ENCODE data around the gene SMAD5.

Gene SMAD5

GRCh38 chr5:136155761-136156160, 23.1 kb downstream of the SMAD5 start:
- DNase-seq (ENCODE audit: low read depth), result no peak

- DNase-seq (ENCODE audit: low read depth), result no peak
These were observed 24.9 kb downstream of the SMAD5 start for GRCh38 chr5:136157514-136157913.

GRCh38 chr5:136159457-136159856, 26.8 kb downstream of the SMAD5 start:
- DNase-seq (ENCODE audit: low read depth), result no peak

GRCh38 chr5:136162008-136162407, 29.4 kb downstream of the SMAD5 start:
- DNase-seq (ENCODE audit: low read depth), result no peak

GRCh38 chr5:136164226-136164625, 31.6 kb downstream of the SMAD5 start:
- DNase-seq (ENCODE audit: low read depth), result no peak

- DNase-seq (ENCODE audit: low read depth), result no peak
These were observed 34.3 kb downstream of the SMAD5 start for GRCh38 chr5:136166909-136167308.

- no peak for DNase-seq (ENCODE audit: low read depth)
These were observed 36.6 kb downstream of the SMAD5 start for GRCh38 chr5:136169218-136169617.

GRCh38 chr5:136174021-136174659, 41.5 kb downstream of the SMAD5 start:
- DNase-seq (ENCODE audit: low read depth), result no peak

GRCh38 chr5:136182618-136183017, 50.0 kb downstream of the SMAD5 start:
- no peak for DNase-seq (ENCODE audit: low read depth)

GRCh38 chr5:136185974-136186665, 53.5 kb downstream of the SMAD5 start:
- DNase-seq (ENCODE audit: low read depth), result no peak

- DNase-seq (ENCODE audit: low read depth), result no peak
These were observed 54.2 kb downstream of the SMAD5 start for GRCh38 chr5:136186796-136187195.

- DNase-seq (ENCODE audit: low read depth), result no peak
These were observed 56.2 kb downstream of the SMAD5 start for GRCh38 chr5:136188859-136189258.

GRCh38 chr5:136190091-136190720, 57.6 kb downstream of the SMAD5 start:
- DNase-seq (ENCODE audit: low read depth), result no peak

GRCh38 chr5:136190904-136191303, 58.3 kb downstream of the SMAD5 start:
- DNase-seq (ENCODE audit: low read depth), result no peak

GRCh38 chr5:136191304-136192014, 58.8 kb downstream of the SMAD5 start:
- DNase-seq (ENCODE audit: low read depth), result no peak

GRCh38 chr5:136192015-136192525, 59.4 kb downstream of the SMAD5 start:
- DNase-seq (ENCODE audit: low read depth), result no peak

GRCh38 chr5:136192526-136193321, 60.1 kb downstream of the SMAD5 start, which contains the start of gene SMIM32:
Gene SMIM32 (minus strand): TSS chr5:136193162. CDS start chr5:136192524, 638 bp downstream.
- DNase-seq (ENCODE audit: low read depth), result no peak

GRCh38 chr5:136193322-136193935, 60.8 kb downstream of the SMAD5 start:
- DNase-seq (ENCODE audit: low read depth), result no peak

- no peak for DNase-seq (ENCODE audit: low read depth)
These were observed 61.9 kb downstream of the SMAD5 start for GRCh38 chr5:136194576-136194975.

GRCh38 chr5:136195971-136196820, 63.6 kb downstream of the SMAD5 start:
- DNase-seq (ENCODE audit: low read depth), result no peak
